ENCODE data around the gene CHCHD3.

- TF ChIP-seq CTCF (conservative IDR thresholded peaks at IDR 0.05; ENCODE audit: low read length): no peak
- no peak for TF ChIP-seq EZH2phosphoT487 (IDR thresholded peaks at IDR 0.05; ENCODE audit: borderline replicate concordance)
Observed at GRCh38 chr7:132779164-132779563, 302.7 kb downstream of the CHCHD3 start.
